ENCODE results near the gene ARHGEF6. TPM values are rescaled to one million over a fixed set of nuclear protein-coding genes. Genes with fewer than 3 reads are reported as not detected.

Gene ARHGEF6
- total RNA-seq (10 to 100 TPM; 25.4 to 70.5 (median 53.8) TPM), polyA plus RNA-seq (10 to 100 TPM; 11.4 to 22.5 (median 19.6) TPM)
- long read RNA-seq, donor 1, full-length matches to known transcripts, result 6 of 32 reads
- long read RNA-seq, donor 1, partial matches to known transcripts, result 10 of 32 reads
- long read RNA-seq, donor 1, other reads (novel, unspliced or antisense), result 16 of 32 reads
- long read RNA-seq, donor 2, full-length matches to known transcripts, result 9 of 24 reads
- long read RNA-seq, donor 2, partial matches to known transcripts, result 4 of 24 reads
- long read RNA-seq, donor 2, other reads (novel, unspliced or antisense), result 11 of 24 reads

- Histone ChIP-seq H3K4me1 (no peaks in the 10 kb centered on the region), H3K27ac (peak within 1 kb of the TSS; percentile 79), H3K36me3 (ENCODE audit: insufficient read depth in 1 of 2, low read depth in 1 of 2) (no peaks in the 10 kb centered on the region), H3K4me3 (peak within 1 kb of the TSS; percentile 63), H3K9me3 (no peaks in the 10 kb centered on the region), H3K27me3 (ENCODE audit: insufficient read depth in 3 of 3, low read length in 2 of 3) (no peaks in the 10 kb centered on the region)
- ATAC-seq (peak; percentile 46 to 69 (median 48)), DNase-seq (no peak)
- intact Hi-C loops (cut with DNase I), result loop anchor here in 1 of 2 donors (10.0 kb wide), 1 partner anchor 56 kb away; no protein-coding TSS in a partner anchor
- TF ChIP-seq, protein P1, sequence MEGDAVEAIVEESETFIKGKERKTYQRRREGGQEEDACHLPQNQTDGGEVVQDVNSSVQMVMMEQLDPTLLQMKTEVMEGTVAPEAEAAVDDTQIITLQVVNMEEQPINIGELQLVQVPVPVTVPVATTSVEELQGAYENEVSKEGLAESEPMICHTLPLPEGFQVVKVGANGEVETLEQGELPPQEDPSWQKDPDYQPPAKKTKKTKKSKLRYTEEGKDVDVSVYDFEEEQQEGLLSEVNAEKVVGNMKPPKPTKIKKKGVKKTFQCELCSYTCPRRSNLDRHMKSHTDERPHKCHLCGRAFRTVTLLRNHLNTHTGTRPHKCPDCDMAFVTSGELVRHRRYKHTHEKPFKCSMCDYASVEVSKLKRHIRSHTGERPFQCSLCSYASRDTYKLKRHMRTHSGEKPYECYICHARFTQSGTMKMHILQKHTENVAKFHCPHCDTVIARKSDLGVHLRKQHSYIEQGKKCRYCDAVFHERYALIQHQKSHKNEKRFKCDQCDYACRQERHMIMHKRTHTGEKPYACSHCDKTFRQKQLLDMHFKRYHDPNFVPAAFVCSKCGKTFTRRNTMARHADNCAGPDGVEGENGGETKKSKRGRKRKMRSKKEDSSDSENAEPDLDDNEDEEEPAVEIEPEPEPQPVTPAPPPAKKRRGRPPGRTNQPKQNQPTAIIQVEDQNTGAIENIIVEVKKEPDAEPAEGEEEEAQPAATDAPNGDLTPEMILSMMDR (IDR thresholded peaks at IDR 0.05), result no peak
- WGBS, 3 donors, result 0 to 24% (median 4%) methylated on average over 10 of the region's 10 CpGs
These were observed at the start of gene ARHGEF6 for GRCh38 chrX:136780763-136781162. Gene ARHGEF6 (minus strand): TSS chrX:136780932. CDS start chrX:136780882, 50 bp downstream.

- Histone ChIP-seq H3K36me3 (ENCODE audit: insufficient read depth in 1 of 2, low read depth in 1 of 2) (peaks cover 0 to 4% of the 10 kb centered on the region in 2 donors), H3K4me1 (no peaks in the 10 kb centered on the region), H3K27ac (no peak overlapping the region), H3K9me3 (no peaks in the 10 kb centered on the region), H3K27me3 (ENCODE audit: insufficient read depth in 3 of 3, low read length in 2 of 3) (no peaks in the 10 kb centered on the region), H3K4me3 (no peak overlapping the region)
- DNase-seq, result no peak
- no peak for ATAC-seq
- 63 to 79% (median 74%) methylated on average over 5 of the region's 5 CpGs for WGBS, 3 donors
- intact Hi-C loops (cut with DNase I), result no loop called here
- TF ChIP-seq, protein P1 (IDR thresholded peaks at IDR 0.05), result no peak
These were observed 48.7 kb upstream of the ARHGEF6 start for GRCh38 chrX:136829413-136829812.

DNA sequence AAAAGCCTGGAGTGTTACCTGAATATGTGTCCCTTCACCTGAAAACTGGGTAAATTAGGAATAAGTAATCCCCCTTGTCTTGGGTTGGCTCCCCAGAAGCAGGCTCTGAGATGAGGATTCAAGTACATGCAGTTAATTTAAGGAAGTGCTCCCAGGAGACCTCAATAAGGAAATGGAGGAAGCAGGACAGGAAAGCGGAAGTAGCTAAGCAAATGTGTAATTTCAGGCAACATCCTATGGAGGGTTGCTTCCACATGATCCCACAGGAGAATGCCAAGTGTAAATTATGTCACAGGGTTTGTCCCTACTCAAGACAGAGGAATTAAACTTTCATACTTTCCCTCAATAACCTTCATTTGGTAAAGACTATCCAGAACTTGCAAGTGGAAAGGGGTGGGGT is 48.1 kb upstream of the ARHGEF6 start:
- Histone ChIP-seq H3K9me3 (no peaks in the 10 kb centered on the region), H3K4me3 (no peak overlapping the region), H3K27ac (no peak overlapping the region), H3K4me1 (no peaks in the 10 kb centered on the region), H3K36me3 (ENCODE audit: insufficient read depth in 1 of 2, low read depth in 1 of 2) (peaks cover 0 to 4% of the 10 kb centered on the region in 2 donors), H3K27me3 (ENCODE audit: insufficient read depth in 3 of 3, low read length in 2 of 3) (no peaks in the 10 kb centered on the region)
- no peak for DNase-seq
- TF ChIP-seq, protein P1 (IDR thresholded peaks at IDR 0.05), result no peak
- intact Hi-C loops (cut with DNase I), result no loop called here
- 76 to 88% (median 81%) methylated on average over 1 of the region's 1 CpG for WGBS, 3 donors
- no peak for ATAC-seq

- no peaks in the 10 kb centered on the region for H3K27me3 ChIP-seq (ENCODE audit: insufficient read depth in 3 of 3, low read length in 2 of 3)
- H3K27ac ChIP-seq, result no peak overlapping the region
- no peaks in the 10 kb centered on the region for H3K9me3 ChIP-seq
- H3K4me3 ChIP-seq, result no peak overlapping the region
- no peak for DNase-seq
- TF ChIP-seq, protein P1 (IDR thresholded peaks at IDR 0.05), result no peak
- ATAC-seq, result no peak
- H3K36me3 ChIP-seq (ENCODE audit: insufficient read depth in 1 of 2, low read depth in 1 of 2), result no peaks in the 10 kb centered on the region
- WGBS, 3 donors, result 49 to 68% (median 62%) methylated on average over 3 of the region's 3 CpGs
- intact Hi-C loops (cut with DNase I), result no loop called here
- H3K4me1 ChIP-seq, result peaks cover 6% of the 10 kb centered on the region
These were observed 46.3 kb upstream of the ARHGEF6 start for GRCh38 chrX:136827026-136827425.

Data from psoas muscle (tissue), 8 donors.